Epidermal melanocyte (primary cell): ENCODE data around the gene ZFHX3.

ENCODE experiments used
- DNase-seq: peaks from one replicate; pipeline ENCODE4 v3.0.0; 2011; ENCODE audit warnings: low spot score; ENCODE audit not compliant: insufficient read length

ZFHX3 gene

DNA sequence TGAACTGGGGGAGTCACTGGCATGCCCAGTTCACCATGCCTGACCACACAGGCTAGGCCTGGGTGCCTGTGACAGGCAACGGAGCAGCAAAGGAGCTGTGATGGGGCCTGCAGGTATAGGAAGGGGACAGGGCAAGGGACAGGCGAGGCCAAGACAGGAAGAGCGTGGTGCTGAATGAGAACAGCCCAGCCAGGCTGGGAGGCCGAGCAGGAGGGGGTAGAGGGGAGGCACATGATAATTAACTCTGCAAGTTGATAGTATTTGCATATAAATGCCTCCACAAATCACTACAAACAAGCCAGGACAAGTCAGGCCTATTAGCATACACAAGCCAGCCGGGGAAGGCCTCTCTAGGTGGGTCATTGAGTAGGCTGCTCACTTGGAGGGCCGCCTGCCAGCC, 7.8 kb downstream of the ZFHX3 start:
- no peak for DNase-seq

GRCh38 chr16:73037845-73038570, 9.9 kb downstream of the ZFHX3 start:
- no peak for DNase-seq

DNA sequence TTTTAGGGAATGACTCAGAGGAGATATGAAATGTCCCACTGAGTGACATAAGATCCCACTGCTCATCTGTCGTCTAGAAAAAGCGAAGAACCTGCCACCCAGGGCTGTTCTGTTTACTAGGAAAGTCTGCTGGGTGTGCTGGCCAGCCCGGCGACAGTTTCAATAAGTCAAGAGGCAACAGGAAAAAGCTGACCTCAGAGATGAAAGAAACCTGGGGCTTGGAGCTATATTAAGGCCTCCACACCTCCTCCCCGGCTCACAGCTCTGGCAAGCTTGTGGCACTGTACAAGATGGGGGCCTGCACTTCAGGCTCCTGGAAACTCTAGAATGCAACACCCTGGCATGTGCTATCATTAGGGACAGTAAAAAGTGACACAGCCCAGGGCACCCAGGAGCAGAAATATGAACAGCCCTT, 10.6 kb downstream of the ZFHX3 start:
- DNase-seq: no peak

GRCh38 chr16:73036074-73036826, 11.7 kb downstream of the ZFHX3 start:
- DNase-seq: no peak

- no peak for DNase-seq
Measured at GRCh38 chr16:73034374-73034773, 13.6 kb downstream of the ZFHX3 start.

GRCh38 chr16:73033271-73033998, 14.5 kb downstream of the ZFHX3 start:
- no peak for DNase-seq

- DNase-seq: no peak
Measured at GRCh38 chr16:73032541-73033270, 15.2 kb downstream of the ZFHX3 start.

DNA sequence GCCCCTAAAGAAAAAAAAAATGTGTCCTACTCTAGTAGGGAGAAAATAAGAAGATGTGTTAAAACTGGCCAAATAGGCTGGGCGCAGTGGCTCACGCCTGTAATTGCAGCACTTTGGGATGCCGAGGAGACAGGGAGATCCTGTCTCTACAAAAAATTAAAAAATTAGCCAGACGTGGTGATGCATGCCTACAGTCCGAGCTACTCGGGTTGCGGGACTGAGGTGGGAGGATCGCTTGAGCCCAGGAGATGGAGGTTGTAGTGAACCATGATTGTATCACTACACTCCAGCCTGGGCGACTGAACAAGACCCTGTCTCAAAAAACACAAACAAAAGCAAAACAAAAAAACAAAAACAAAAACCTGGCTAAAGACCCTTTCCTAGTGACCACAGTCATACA, 15.9 kb downstream of the ZFHX3 start:
- DNase-seq: no peak

- no peak for DNase-seq
Measured at GRCh38 chr16:73031155-73031866, 16.6 kb downstream of the ZFHX3 start.

GRCh38 chr16:73028721-73029361, 19.1 kb downstream of the ZFHX3 start:
- no peak for DNase-seq

GRCh38 chr16:73028263-73028662, 19.7 kb downstream of the ZFHX3 start:
- no peak for DNase-seq

DNA sequence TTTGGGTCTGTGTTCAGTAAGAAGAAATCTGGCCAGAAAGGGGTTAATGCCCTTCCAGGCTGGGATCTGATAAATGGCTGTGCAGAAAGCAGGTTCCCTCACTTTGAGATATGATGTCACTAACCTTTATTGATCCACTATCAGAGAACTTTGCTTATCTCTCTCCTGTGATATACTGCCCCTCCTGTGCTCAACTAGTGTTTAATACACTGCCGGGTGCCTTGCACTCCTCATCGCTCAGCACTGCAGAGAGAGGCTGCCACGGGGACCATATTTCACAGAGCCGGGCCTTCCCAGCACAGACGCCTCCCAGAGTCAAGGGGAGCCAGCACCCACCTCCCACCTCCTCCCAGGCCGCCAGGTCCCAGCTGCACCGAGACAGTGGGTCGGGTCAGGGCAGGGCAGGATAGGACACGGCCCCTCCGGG, 20.2 kb downstream of the ZFHX3 start:
- DNase-seq: no peak

DNA sequence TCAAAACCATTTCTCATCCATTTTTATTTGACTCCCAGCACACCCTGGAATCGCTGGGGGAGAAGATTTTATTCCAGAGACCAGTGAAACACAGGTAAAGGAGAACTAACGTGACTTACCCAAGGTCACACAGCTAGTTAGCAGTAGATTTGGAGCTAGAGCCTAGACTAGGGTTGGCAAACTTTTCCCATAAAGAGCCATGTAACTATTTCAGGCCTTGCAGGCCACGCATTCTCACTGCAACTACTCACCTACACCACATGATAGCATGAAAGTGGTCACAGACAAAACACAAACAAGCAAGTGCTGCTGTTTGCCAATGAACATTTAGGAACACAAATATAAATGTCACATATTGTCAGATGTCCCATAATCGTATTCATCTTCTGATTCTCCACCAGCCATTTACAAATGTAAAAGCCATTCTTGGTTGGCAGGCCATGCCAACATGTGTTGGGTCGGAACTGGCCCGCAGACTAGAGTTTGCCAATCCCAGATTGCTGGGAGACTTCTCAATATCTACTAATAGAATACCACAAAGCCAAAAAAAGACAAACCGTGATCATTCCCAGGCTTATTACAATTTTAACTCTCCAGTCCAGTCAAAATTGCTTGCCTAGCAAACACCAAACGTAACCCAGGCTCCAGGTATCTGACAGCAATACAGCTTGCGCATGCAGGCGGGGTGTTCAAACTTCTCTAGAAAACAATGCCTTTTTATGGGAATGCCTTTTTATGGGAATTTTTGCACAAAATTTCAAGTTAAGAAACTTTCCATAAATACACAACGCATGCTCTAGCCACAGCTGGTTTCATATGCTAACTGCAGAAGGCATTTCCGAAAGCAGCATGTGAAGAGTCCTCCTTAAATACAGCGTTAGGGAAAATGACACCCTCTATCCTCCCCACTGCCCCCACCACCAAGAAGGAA, 20.9 kb downstream of the ZFHX3 start:
- DNase-seq: no peak

DNA sequence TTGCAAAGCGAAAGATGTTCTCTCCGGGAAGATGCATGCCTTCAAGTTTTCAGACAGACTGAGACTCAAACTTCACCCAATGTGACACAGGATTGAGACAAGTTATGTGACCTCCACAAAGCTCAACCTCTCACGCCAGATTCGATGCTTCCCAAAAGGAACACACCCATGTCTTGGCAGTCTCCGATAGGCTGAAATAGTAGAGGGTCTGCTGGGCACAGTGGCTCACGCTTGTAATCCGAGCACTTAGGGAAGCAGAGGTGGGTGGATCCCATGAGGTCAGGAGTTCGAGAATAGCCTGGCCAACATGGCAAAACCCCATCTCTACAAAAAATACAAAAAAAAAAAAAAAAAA, 22.1 kb downstream of the ZFHX3 start:
- no peak for DNase-seq

GRCh38 chr16:73025151-73025855, 22.6 kb downstream of the ZFHX3 start:
- no peak for DNase-seq

GRCh38 chr16:73024571-73025105, 23.3 kb downstream of the ZFHX3 start:
- DNase-seq: no peak

GRCh38 chr16:73023752-73024570, 24.0 kb downstream of the ZFHX3 start:
- no peak for DNase-seq

GRCh38 chr16:73023320-73023719, 24.6 kb downstream of the ZFHX3 start:
- no peak for DNase-seq
